ENCODE data around the gene LMAN2L. TPM values are rescaled to one million over a fixed set of nuclear protein-coding genes. Genes with fewer than 3 reads are reported as not detected.

Gene LMAN2L
- polyA plus RNA-seq, 1 experiment = 29.6 TPM

GRCh38 chr2:96690306-96691021 is 49.4 kb downstream of the LMAN2L start:
- Histone ChIP-seq H3K4me3 (ENCODE audit: low read depth, low read length) (no peak overlapping the region), H3K36me3 (ENCODE audit: control insufficient read depth, insufficient read depth, low read length) (no peaks in the 10 kb centered on the region), H3K27me3 (ENCODE audit: control insufficient read depth, insufficient read depth, low read length) (no peaks in the 10 kb centered on the region)
- TF ChIP-seq, protein P1, sequence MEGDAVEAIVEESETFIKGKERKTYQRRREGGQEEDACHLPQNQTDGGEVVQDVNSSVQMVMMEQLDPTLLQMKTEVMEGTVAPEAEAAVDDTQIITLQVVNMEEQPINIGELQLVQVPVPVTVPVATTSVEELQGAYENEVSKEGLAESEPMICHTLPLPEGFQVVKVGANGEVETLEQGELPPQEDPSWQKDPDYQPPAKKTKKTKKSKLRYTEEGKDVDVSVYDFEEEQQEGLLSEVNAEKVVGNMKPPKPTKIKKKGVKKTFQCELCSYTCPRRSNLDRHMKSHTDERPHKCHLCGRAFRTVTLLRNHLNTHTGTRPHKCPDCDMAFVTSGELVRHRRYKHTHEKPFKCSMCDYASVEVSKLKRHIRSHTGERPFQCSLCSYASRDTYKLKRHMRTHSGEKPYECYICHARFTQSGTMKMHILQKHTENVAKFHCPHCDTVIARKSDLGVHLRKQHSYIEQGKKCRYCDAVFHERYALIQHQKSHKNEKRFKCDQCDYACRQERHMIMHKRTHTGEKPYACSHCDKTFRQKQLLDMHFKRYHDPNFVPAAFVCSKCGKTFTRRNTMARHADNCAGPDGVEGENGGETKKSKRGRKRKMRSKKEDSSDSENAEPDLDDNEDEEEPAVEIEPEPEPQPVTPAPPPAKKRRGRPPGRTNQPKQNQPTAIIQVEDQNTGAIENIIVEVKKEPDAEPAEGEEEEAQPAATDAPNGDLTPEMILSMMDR (IDR thresholded peaks at IDR 0.05; ENCODE audit: insufficient read depth, low read depth, low read length) = no peak
- CTCF ChIA-PET = no interaction called here
- no peak for DNase-seq (ENCODE audit: low read depth)
- POLR2A ChIA-PET = no interaction called here

GRCh38 chr2:96689431-96689991 is 50.4 kb downstream of the LMAN2L start:
- H3K4me3 ChIP-seq (ENCODE audit: low read depth, low read length) = no peak overlapping the region
- ChIA-PET POLR2A (no interaction called here), CTCF (no interaction called here)
- no peak for DNase-seq (ENCODE audit: low read depth)
- TF ChIP-seq, protein P1 (IDR thresholded peaks at IDR 0.05; ENCODE audit: insufficient read depth, low read depth, low read length) = no peak
- peaks cover 2% of the 10 kb centered on the region for H3K27me3 ChIP-seq (ENCODE audit: control insufficient read depth, insufficient read depth, low read length)
- no peaks in the 10 kb centered on the region for H3K36me3 ChIP-seq (ENCODE audit: control insufficient read depth, insufficient read depth, low read length)

DNA sequence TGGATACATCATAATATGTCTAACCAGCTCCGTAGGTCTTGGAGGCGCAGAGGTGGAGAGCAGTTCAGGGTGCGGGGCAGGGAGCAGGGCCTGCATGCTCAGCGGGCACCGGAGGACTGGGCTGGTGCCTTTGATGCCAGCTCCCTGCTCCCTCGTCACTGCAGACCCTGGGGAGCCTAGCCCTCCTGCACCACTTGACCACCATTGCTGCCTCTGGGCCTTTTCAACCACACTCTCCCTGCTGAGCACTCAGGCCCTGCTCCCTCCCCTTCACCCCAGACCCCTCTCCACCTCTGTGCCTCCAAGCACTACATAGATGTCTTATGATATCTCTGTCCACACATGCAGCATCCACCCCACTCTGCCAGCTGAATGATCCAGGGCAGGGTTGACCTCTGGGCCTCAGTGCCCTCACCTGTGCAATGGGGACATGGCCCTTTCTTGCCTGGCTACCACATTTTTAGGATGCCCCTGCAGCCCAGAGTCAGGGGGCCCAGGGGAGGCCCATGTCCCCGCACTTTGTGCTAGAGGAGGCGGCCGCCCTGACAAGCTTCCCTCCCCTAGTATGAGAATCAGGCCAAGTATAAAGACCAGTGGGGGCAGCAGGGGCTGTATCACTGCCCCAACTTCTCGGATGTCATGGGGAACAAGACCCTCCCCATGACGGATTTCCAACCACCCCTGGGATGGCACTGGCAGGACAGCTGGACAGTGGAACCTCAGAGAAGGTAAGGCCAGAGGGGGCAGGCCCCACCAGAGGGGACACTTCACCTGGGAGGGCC is 51.0 kb downstream of the LMAN2L start:
- CTCF ChIA-PET = no interaction called here
- POLR2A ChIA-PET = no interaction called here

DNA sequence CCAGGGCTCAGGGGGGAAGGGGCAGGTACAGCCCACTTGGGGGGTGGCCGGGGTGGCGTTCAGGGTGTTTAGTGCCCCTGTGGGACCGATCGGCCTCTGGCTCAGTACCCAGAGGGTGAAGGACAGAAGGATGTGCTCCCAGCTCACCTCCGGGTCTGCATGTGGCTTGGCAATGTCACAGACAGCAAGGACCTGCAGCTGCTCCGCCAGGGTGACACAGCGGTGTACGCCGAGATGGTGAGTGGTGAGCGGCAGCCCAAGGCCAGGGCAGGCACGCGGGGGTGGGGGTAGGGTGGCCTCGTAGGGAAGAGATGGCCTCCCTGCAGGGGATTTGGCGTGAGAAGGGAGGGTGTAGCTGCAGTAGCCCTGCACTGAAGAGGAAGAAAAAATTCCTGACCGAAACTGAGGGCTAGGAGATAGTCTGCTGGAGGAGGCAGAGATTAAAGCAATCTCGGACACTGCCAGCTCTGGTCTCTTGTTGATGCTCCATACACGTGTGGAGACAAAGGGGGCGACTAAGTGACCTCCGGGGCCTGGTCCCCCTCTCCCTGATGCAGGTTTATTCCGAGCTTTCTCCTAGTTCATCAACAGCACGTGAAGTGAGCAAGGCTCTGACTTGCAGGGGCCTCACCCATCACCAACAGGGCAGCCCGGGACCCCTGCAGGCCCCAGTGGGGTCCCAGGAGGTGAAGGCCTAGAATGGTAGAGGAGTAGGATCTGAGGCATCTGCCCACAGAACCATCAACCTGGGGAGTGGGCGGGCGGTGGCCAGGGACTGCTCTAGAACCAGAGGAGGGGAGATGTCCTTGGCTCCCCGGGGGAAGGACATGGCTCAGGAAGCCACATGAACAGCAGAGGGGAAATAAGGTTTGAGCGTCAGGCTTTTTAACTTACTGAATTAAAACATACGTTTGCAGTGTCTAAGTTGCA is 51.9 kb downstream of the LMAN2L start:
- POLR2A ChIA-PET = no interaction called here
- H3K27me3 ChIP-seq (ENCODE audit: control insufficient read depth, insufficient read depth, low read length) = peaks cover 4% of the 10 kb centered on the region
- no peaks in the 10 kb centered on the region for H3K36me3 ChIP-seq (ENCODE audit: control insufficient read depth, insufficient read depth, low read length)
- no peak overlapping the region for H3K4me3 ChIP-seq (ENCODE audit: low read depth, low read length)
- CTCF ChIA-PET = interaction anchor here (0.7 to 0.8 kb wide), 2 partner anchors 11 to 18 kb away, joined by 3 read pairs; no protein-coding TSS in a partner anchor
- TF ChIP-seq, protein P1 (IDR thresholded peaks at IDR 0.05; ENCODE audit: insufficient read depth, low read depth, low read length) = no peak
- no peak for DNase-seq (ENCODE audit: low read depth)

More for the DNA sequence above, 51.0 kb downstream of the LMAN2L start:
- no peak for DNase-seq (ENCODE audit: low read depth)
- Histone ChIP-seq H3K36me3 (ENCODE audit: control insufficient read depth, insufficient read depth, low read length) (no peaks in the 10 kb centered on the region), H3K4me3 (ENCODE audit: low read depth, low read length) (no peak overlapping the region), H3K27me3 (ENCODE audit: control insufficient read depth, insufficient read depth, low read length) (peaks cover 2% of the 10 kb centered on the region)
- TF ChIP-seq, protein P1 (IDR thresholded peaks at IDR 0.05; ENCODE audit: insufficient read depth, low read depth, low read length) = no peak

Measured in BJ (cell line).